ENCODE measurements around the gene SART3. TPM values are rescaled to one million over a fixed set of nuclear protein-coding genes. Genes with fewer than 3 reads are reported as not detected.

The SART3 gene
- 39.6 and 43.0 TPM in 2 replicates for total RNA-seq
- polyA plus RNA-seq (2012), result 30.4 TPM

GRCh38 chr12:108560752-108561719 lies at the start of gene SART3:
Gene SART3 (minus strand): TSS chr12:108561173. CDS start chr12:108561154, 19 bp downstream.
- peak; percentile 92 for DNase-seq (ENCODE audit: low read depth)

- no peak for DNase-seq (ENCODE audit: low read depth)
Observed at GRCh38 chr12:108610336-108610815, 49.4 kb upstream of the SART3 start.

GRCh38 chr12:108609537-108610335 lies 48.8 kb upstream of the SART3 start:
- peak; percentile 87 for DNase-seq (ENCODE audit: low read depth)

- no peak for DNase-seq (ENCODE audit: low read depth)
Observed at GRCh38 chr12:108608616-108609015, 47.6 kb upstream of the SART3 start.

- DNase-seq (ENCODE audit: low read depth), result no peak
Observed at GRCh38 chr12:108607981-108608600, 47.1 kb upstream of the SART3 start.

GRCh38 chr12:108606492-108606891 lies 45.5 kb upstream of the SART3 start:
- DNase-seq (ENCODE audit: low read depth), result no peak

- no peak for DNase-seq (ENCODE audit: low read depth)
Observed at GRCh38 chr12:108605690-108606406, 44.9 kb upstream of the SART3 start.

- DNase-seq (ENCODE audit: low read depth), result no peak
Observed at GRCh38 chr12:108605000-108605689, 44.2 kb upstream of the SART3 start.

- DNase-seq (ENCODE audit: low read depth), result no peak
Observed at GRCh38 chr12:108604208-108604941, 43.4 kb upstream of the SART3 start.

- no peak for DNase-seq (ENCODE audit: low read depth)
Observed at GRCh38 chr12:108603743-108604142, 42.8 kb upstream of the SART3 start.

- no peak for DNase-seq (ENCODE audit: low read depth)
Observed at GRCh38 chr12:108602976-108603704, 42.2 kb upstream of the SART3 start.

GRCh38 chr12:108602209-108602705 lies 41.3 kb upstream of the SART3 start:
- DNase-seq (ENCODE audit: low read depth), result no peak

- no peak for DNase-seq (ENCODE audit: low read depth)
Observed at GRCh38 chr12:108600702-108601007, 39.7 kb upstream of the SART3 start.

- no peak for DNase-seq (ENCODE audit: low read depth)
Observed at GRCh38 chr12:108599948-108600701, 39.2 kb upstream of the SART3 start.

GRCh38 chr12:108599541-108599940 lies 38.6 kb upstream of the SART3 start:
- no peak for DNase-seq (ENCODE audit: low read depth)

GRCh38 chr12:108598553-108599250 lies 37.7 kb upstream of the SART3 start:
- DNase-seq (ENCODE audit: low read depth), result no peak

Measured in myocyte (in vitro differentiated cells).